Mesodermal cell (in vitro differentiated cells): Measurements from ENCODE around the gene DHX8.

Experiments used
- H3K27ac ChIP-seq: 2 replicates; pipeline ENCODE4 v1.7.0; 2013; ENCODE audit warnings: mild to moderate bottlenecking, low read depth, low read length, moderate library complexity; ENCODE audit not compliant: severe bottlenecking
- H3K36me3 ChIP-seq: 2 replicates; pipeline ENCODE4 v1.7.1; 2013; ENCODE audit warnings: mild to moderate bottlenecking, low read length, moderate library complexity; ENCODE audit not compliant: control insufficient read depth, insufficient read depth
- H3K4me1 ChIP-seq: one replicate; pipeline ENCODE4 v1.7.1; 2013; ENCODE audit warnings: mild to moderate bottlenecking, low read length; ENCODE audit not compliant: insufficient read depth, control insufficient read depth, poor library complexity, severe bottlenecking
- H3K4me3 ChIP-seq: 2 replicates; pipeline ENCODE4 v1.7.0; 2013; ENCODE audit warnings: low read length, control low read depth, mild to moderate bottlenecking; ENCODE audit not compliant: insufficient read depth, poor library complexity, severe bottlenecking; ENCODE audit errors: extremely low read depth
- H3K9me3 ChIP-seq: 2 replicates; pipeline ENCODE4 v1.7.1; 2013; ENCODE audit warnings: mild to moderate bottlenecking, low read length, moderate library complexity; ENCODE audit not compliant: control insufficient read depth
- WGBS, 2 experiments: methylation state at CpG; one replicate each; pipeline ENCODE4 v1.1.5; 2013; ENCODE audit warnings: missing lambda C conversion rate in 2 of 2; ENCODE audit not compliant: insufficient coverage in 2 of 2; 5-methylcytosine and 5-hydroxymethylcytosine counted together

Gene DHX8

GRCh38 chr17:43562679-43563599 lies 79.2 kb downstream of the DHX8 start:
- no peaks in the 10 kb centered on the region for H3K9me3 ChIP-seq
- no peak overlapping the region for H3K4me3 ChIP-seq
- peaks cover 27% of the 10 kb centered on the region for H3K4me1 ChIP-seq
- 13 to 20% methylated on average over 9 to 12 of the region's 19 CpGs for WGBS, 2 experiments
- no peak overlapping the region for H3K27ac ChIP-seq
- H3K36me3 ChIP-seq, result no peaks in the 10 kb centered on the region

- WGBS, 2 experiments, result 76 to 82% methylated on average over 8 to 9 of the region's 15 CpGs
- peaks cover 27% of the 10 kb centered on the region for H3K4me1 ChIP-seq
These were observed 80.1 kb downstream of the DHX8 start for GRCh38 chr17:43563600-43564594.

GRCh38 chr17:43568506-43569082 lies 84.8 kb downstream of the DHX8 start:
- Histone ChIP-seq H3K4me3 (no peak overlapping the region), H3K36me3 (no peaks in the 10 kb centered on the region), H3K27ac (no peak overlapping the region), H3K9me3 (no peaks in the 10 kb centered on the region), H3K4me1 (peaks cover 2% of the 10 kb centered on the region)
- WGBS, 2 experiments, result 95 to 99% methylated on average over 4 of the region's 5 CpGs

More at GRCh38 chr17:43563600-43564594, 80.1 kb downstream of the DHX8 start:
- no peak overlapping the region for H3K4me3 ChIP-seq
- H3K36me3 ChIP-seq, result no peaks in the 10 kb centered on the region
- no peak overlapping the region for H3K27ac ChIP-seq
- no peaks in the 10 kb centered on the region for H3K9me3 ChIP-seq

- Histone ChIP-seq H3K9me3 (no peaks in the 10 kb centered on the region), H3K27ac (no peak overlapping the region), H3K4me3 (no peak overlapping the region), H3K4me1 (peaks cover 4% of the 10 kb centered on the region), H3K36me3 (no peaks in the 10 kb centered on the region)
- 77 to 95% methylated on average over 2 of the region's 3 CpGs for WGBS, 2 experiments
These were observed 86.7 kb downstream of the DHX8 start for GRCh38 chr17:43570518-43570928.

GRCh38 chr17:43572368-43572980 lies 88.7 kb downstream of the DHX8 start:
- Histone ChIP-seq H3K27ac (no peak overlapping the region), H3K4me3 (no peak overlapping the region), H3K9me3 (no peaks in the 10 kb centered on the region), H3K4me1 (peaks cover 17% of the 10 kb centered on the region), H3K36me3 (no peaks in the 10 kb centered on the region)
- 38 to 93% methylated on average over 1 to 3 of the region's 5 CpGs for WGBS, 2 experiments

- Histone ChIP-seq H3K4me3 (no peak overlapping the region), H3K4me1 (peaks cover 30% of the 10 kb centered on the region), H3K36me3 (no peaks in the 10 kb centered on the region), H3K9me3 (no peaks in the 10 kb centered on the region), H3K27ac (no peak overlapping the region)
- 65 to 74% methylated on average over 5 to 6 of the region's 7 CpGs for WGBS, 2 experiments
These were observed 90.0 kb downstream of the DHX8 start for GRCh38 chr17:43573579-43574321.

- Histone ChIP-seq H3K27ac (no peak overlapping the region), H3K36me3 (no peaks in the 10 kb centered on the region), H3K4me1 (peaks cover 36% of the 10 kb centered on the region), H3K4me3 (no peak overlapping the region), H3K9me3 (no peaks in the 10 kb centered on the region)
- WGBS, 2 experiments, result 90 to 93% methylated on average over 13 of the region's 13 CpGs
These were observed 90.6 kb downstream of the DHX8 start for GRCh38 chr17:43574348-43574747.

GRCh38 chr17:43574896-43575525 lies 91.2 kb downstream of the DHX8 start:
- H3K4me1 ChIP-seq, result peaks cover 43% of the 10 kb centered on the region
- 66 to 82% methylated on average over 3 of the region's 5 CpGs for WGBS, 2 experiments
- H3K4me3 ChIP-seq, result no peak overlapping the region
- no peaks in the 10 kb centered on the region for H3K36me3 ChIP-seq
- H3K9me3 ChIP-seq, result no peaks in the 10 kb centered on the region
- H3K27ac ChIP-seq, result no peak overlapping the region
